ENCODE results near the gene C1orf35.
A peak's percentile ranks its signal among the peaks of the same experiment; 100 is the strongest.

Gene C1orf35

DNA sequence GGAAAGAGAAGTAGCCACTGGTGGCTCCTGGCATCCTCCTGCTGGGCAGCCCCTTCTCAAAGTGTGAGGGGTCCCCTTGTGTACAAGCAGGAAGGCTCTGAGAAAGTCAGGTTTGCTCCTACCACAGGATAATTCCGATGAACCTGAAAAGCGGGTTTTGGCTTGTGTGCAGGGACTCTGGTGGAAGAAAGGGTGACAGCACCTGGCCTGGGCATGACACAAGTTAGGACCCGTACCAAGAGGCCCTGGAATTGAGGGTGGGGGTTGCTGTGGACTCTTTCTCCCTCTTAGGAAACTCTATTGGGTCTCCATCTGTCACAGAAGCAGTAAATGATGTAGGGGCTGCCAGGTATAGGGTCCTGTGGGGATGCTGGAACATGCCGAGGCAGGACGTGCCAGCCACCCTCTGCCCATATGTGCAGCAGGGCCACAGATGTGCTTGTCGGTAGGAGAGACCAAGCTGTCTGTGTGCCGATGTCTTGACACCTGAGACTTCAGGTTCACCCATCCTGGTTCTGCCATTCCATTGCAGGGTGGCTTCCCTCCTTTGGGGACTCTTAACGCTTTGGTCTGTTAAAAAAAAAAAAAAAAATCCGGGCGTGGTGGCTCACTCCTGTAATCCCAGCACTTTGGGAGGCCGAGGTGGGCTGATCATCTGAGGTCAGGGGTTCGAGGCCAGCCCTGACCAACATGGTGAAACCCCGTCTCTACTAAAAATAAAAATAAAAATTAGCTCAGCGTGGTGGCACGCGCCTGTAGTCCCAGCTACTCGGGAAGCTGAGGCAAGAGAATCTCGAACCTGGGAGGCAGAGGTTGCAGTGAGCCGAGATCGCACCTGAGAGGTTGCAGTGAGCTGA, 9.8 kb downstream of the C1orf35 start:
- DNase-seq = no peak

DNA sequence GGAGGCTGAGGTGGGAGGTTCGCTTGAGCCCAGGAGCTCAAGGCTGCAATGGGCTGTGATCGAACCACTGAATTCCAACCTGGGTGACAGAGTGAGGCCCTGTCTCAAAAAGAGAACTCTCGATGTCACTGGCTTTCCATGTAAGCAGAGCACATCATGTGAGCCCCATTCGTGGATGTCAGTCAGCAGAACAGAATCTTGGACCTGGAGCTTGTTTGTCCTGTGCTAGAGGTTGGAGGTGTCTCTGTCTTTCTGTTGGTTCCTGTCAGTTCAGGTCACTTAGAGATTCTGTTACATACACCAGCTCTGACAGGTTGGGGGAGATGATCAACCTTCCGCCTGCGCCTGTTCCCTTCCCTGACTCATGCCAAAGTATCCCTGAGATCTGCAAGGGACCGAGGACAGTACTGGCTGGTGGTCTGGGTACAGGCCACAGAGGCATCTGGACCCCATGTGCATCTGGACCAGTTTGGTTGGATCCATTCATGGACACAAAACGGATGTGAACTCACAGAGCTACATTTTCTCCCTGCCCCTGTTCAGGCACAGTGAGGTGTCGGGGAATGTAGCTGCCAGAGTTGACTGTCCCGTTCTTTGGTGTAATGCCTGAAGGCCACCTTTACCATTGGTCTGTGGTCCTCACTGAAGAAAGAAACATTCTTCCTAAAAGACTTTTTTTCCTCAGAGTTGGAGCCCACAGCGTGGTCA, 10.6 kb downstream of the C1orf35 start:
- DNase-seq = no peak

DNA sequence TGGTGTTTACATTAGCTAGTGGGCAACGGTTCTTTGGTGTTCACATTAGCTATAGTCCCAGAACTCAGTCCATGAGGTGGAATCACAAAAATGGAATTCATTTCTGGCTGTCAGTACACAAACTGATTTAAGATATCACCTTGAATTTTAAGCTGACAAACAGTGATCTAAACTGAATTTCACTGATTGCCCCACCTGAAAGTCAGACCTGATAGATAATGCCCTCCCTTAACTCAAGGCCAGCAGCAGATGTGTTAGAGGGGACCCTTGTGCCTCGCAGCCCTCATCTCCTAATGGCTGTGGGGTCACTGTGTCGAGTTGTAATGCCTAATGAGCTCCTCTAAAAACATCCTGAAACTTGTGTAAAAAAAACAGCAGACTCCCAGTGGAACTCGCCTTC, 12.0 kb downstream of the C1orf35 start:
- no peak for DNase-seq

DNA sequence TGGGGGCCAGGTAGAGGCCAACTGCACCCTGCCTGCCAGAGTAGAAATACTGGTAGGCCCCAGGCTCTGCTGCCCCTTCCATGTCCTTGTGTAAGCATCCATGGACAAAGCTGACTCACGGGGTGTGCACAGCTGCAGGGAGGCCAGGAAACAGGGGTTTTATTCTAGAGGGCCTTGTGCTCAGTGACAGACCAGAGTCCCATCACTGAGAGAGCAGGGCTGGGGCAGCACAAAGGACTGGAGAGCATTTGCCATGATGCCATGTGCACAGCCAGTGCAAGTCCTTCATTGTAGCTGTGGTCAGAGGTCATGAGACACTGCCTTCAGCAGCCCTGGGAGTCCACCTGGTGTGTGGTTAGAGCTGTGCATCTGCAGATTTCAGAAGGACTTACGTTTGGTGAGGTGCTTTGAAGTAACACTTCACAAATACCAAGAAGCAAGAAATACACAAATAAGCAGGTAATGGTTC, 12.5 kb downstream of the C1orf35 start:
- no peak for DNase-seq

DNA sequence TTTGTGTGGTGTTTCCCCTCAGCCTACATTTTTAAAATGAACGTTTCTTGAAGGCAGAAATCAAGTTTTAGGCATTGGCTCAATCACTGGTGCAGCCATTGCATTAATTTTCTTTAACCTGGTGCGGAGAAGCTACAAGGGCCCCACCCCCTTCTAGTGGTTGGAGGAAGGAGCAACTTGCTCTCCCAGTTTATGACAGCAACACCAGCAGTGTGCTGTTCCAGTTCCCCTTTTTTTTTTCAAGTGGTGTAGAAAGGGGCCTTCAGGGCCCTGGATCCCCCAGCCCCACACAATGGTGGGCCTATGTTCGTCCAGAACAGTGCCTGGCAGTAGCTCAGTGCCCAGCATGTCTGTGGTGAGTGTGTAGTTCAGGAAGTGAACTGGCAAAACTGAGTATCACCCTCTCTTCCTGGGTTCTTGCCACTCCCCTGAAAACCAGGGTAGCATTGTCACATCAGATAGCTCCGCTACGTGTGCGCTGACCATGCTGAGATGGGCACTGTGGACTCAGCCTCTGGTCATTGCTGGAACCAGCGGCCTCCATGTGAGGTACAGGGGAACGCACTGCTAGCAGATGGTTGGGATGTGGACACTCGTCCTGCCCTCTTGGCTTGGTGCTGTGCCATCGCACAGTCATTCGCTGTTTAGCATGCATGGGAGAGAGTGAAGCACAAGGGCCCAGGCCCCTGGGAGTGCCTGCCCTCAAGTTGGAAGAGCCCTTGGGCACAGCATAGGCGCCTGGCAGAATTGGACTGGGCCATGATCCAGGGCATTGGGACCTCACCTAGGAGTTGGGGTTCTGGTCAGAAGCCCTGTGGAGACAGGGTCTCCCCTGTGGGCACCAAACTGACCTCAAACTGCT, 13.4 kb downstream of the C1orf35 start:
- no peak for DNase-seq

DNA sequence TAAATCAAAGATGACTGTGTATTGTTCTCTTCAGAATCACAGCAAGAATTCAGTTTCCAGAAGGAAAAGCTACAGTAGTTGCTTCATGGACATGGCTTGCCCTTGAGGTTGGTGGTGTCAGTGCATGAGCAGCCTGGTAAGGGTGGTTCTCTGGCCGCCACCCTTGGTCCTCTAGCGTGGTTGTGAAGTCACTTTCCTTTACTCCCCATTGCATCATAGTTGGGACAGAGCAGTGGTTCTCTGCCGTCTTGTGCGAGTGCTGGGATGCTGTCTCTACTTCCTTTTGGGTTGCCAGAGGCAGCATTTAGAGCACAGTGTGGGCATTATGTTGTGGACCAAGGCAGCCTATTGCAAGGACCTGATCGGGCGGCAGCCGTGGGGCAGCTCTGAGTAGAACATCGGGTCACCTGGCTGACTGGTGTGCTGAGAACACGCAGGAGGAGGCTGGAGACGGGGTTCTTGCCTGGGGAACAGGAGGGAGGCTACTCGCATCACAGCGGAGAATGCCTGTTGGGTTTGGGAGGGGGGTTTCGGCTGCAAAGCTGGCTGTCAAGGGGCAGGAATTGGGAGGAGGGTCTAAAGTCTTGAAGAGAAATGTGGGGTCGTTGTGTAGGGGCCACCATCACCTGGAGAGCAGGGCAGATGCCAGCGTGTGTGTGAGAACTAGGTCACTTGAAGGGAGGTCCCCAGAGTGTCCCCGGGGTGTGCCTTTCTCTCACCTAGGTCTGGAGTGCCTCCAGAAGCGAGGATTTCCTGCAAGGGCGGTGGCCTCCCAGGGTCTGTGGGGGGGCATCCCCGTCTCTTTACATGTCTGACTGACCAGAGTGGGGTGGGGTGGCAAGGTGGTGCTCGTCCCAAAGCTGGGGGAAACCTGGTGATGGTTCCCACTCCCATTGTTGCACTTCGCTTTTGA, 14.3 kb downstream of the C1orf35 start:
- no peak for DNase-seq

DNA sequence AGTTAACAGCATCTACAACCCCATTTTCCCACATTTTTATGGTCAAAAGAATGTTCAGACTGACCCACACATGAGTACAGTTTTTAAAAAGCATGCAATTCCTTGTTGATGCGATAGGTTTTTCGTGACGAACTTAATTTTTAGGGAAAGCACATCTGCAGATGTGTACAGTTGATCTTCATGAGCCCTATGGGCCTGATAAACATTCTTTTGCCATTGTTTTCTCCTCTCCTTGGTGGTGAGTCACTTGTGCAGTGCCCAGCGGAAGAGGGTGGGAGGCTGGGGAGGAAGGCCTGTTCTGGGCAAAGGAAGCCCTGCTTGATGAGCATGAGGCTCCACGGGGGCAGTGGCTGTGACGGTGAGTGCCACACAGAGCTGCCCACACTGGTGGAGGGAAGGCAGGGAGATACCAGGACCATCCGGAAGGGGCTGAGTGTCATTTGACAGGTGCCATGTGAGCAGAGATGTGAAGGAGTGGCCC, 15.3 kb downstream of the C1orf35 start:
- no peak for DNase-seq

DNA sequence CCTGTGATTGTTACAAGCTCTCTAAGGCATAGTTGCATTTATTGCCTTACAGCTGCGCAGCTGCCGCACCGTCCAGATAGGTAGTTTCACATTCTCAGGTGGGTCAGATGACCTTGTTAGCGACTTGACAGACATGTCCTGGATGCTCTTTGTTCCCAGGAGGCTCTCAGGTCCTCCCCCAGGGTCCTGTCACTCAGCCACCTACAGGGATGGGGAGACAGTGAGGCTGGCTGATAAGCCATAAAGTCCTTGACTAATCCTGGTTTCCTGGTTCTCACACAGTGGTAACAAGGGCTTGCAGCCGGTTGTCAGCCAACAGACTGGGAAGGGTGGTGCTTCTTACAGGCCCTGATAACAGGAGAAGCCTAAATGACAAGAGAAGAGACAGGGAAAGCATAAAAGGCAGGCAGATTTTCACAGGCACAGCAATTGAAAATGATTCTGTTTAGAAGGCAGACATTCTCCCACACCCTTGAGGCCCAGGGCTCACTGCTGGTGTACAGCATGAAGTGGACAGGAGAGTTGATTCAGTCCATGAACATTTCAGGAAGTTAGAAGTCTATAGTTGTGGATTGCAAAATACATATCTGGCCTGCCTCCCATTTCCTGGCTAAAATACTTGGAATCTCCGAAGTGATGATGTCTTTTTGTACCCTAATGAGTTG, 17.7 kb downstream of the C1orf35 start:
- no peak for DNase-seq

DNA sequence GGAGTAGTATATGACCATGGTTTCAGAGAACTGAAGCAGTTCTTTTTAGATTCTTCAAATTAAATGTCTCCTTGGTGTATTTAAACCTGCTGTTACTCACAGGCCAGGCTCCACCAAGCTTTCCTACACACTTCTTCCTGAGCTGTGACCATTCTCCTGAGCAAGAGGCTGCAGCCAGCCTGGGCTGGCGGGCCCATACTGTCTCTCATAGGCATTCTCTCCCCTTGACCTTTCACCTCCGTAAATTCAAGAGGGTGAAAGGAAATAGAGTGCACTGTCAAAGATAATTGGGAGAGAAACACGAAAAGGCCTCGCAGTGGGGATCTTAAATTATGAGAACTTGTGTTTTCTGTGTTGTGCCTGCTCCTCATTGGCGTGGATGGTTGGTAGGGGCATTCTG, 18.3 kb downstream of the C1orf35 start:
- no peak for DNase-seq

DNA sequence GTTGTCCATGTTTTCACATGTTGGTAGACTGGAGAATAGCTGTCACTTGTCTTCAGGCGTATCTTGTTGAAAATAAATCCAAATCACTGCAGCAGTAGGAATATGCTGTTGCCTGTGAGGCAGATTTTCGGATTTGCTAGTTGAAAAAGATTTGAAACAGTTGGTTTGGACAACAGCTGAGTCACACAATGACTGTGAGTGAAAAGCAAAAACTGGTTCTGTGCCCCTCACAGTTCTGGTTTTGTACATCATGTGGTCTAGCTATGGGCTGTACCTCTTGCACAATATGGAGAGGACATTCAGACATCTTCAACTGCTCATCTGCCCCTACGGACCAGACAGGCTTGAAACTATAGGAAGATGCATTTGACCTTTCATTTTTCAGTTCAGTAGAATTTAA, 18.8 kb downstream of the C1orf35 start:
- no peak for DNase-seq

DNA sequence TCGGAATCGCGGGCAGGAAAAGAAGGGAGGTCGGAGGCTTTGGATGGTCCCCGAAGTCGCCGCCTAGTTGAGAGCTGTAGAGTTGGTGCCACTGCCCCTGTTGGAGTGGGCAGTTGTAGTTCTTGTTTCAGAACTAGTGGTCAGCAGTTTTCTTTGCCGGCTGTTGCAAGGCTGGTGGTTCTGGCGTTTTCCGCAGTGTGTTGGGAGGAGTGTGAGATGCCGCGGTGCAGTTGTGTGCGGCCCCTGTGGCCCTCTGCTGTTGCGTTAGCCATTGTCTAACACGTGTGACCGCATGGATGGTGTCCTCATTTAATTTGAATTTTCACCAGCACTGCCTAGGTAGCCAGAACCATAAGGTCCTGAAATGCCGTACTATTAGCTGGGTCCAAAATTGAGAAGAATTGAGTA, 19.2 kb downstream of the C1orf35 start:
- DNase-seq = no peak

DNA sequence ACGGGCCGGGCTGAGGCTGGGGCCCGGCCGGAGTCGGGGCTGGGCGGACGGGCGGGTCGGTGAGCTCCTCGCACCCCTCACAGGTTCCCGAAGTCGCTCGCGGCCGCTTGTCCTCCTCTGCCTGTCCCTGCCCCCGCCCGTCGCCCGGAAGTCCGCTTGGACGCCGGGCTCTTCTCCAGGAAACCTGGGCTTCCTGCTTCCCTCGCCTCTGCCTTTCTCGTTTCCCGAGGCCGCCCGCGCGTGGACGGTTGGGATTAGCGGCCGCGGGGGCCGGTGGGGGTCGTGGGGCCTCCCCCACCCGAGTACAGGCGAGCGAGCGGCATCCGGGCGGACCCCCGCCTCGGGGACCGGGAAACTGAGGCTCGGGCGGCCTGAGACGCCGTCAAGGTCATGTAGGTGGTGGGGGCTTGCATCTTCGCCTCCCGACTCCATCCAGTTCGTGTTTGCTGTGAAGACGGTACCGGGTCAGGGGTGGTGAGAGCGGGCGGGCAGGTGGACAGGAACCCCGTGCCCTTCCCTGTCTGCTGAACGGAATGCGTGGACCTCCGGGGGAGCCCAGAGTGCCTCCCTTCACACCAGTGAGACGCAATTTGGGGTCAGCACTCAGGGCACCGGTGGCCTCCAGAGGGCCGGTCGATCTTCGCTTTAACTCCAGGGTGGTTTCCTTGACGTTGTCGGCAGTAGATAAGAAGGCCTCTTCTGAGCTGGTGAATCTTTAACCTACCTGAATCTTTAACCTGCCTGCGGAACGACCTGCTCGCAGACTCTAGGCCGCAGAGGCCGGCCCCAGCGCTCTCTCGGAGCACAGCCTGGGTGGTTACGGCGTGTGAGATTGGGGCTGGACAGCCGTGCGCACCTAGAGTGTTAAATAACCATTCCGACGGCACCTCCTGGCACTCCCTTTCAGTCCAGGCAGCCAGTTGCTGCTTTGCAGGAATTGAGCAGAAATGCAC, 19.9 kb downstream of the C1orf35 start:
- no peak for DNase-seq

DNA sequence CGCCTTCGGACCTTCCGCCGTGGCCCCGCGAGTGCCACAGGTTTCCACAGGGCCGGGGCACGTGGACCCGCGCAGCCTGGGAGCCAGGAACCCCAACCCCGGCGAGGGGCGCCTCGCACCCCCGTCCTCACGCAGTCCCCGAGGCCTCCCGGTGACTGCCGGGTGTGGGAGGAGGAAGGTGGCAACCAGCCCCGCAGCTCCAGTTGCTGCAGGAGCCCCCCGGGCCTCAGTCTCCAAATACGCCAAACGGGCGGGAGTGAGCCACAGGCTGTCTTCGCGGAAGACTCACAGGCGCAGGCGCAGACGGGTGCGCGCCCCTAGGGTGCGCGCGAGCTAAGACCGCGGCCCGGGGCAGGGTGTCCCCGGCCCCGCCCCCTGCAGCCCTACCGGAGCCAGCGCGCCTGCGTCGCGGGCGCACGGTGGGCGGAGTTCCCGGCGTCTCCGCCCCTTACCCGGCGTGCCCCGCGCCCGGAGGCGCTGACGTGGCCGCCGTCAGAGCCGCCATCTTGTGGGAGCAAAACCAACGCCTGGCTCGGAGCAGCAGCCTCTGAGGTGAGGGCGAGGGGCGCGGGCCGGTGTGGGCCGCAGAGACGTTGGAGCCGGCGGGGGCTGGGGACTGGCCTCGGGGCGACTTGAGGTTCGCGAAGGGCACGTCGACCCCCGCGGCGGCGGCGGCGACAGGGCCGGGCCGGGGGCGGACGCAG, 20.8 kb downstream of the C1orf35 start, which contains the start of gene ARF1:
ARF1 (plus strand) TSS at position 495 of the 704 bp plus-strand sequence. CDS start 14,407 bp downstream, outside the sequence.
- DNase-seq = peak; percentile 94

DNA sequence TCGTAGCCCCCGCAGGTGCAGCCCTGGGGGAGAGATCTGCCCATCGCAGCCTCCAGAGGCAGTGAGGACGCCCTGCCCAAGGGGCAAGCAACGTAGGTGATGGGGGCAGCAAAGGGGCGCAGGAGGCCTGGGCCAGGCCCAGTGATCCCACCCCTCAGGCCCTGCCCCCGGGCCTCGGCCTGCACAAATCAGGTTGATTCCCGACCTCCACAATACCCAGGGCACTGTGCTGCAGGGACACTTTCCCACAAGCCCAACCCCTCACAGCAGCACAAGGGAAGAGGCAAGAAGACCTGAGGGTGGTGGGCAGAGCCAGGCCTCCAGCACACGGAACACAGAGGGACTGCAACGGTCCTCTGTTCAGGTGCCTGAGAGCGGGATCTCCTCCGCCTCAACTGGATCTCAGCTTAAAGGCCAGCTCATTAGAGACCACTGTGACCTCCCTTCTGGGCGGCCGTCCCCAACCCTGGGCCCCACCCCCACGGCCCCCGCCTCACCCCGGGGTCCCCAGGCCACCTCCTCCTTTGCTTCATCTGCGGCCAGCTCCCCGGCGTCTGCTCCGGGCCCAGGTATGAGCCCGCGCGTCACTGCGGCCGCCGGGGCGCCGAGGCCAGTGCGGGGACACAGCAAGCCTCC, 21.4 kb downstream of the C1orf35 start:
- DNase-seq = no peak

DNA sequence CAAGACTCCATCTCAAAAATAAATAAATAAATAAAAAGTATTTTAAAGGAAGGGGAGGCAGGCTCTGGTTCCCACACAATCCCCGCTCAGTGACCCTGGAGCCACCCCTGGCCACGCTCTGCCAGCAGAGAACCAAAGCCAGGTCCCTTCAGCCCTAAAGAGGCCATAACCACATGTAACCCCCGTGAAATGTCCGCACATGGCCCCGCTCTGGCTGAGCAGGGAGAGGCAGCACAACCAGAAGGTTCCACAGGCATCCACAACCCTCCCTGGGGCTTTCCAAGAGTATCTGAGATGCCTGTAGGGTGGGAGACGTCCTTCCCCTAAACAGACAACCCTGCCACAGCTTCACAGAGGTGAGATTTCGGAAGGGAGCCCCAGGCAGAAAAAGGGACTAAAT, 22.0 kb downstream of the C1orf35 start:
- DNase-seq = no peak

DNA sequence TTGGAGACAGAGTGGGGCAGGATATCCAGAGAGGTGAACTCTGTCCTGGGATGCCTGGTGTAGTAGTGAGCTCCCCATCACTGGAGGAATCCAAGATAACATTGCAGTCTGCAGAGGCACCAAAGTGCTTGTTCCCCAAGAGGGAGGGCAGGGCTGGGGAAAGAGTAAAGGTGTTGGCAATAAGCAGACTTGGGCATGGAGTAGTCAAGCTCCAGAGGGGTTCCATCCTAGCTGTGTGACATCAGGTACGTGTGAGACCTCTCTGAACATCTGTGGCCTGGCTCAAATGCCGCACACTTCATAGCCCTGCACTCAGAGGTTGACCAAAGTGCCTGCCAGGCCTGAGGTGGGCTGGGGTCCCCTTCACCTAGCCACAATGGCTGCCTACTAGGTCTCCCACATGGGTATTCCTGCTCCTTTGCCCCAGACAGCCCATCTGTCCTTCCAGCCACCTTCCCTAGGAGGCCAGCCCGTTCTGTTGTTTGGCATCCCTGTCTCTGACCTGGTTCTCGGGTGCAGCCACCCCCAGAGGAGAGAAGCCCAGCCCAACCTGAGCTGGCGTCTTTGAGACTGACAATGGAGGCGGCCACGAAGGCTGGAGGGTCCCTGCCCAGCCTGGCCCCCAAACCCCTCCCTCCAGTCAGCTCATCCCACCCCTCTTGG, 23.4 kb downstream of the C1orf35 start:
- DNase-seq = no peak

DNA sequence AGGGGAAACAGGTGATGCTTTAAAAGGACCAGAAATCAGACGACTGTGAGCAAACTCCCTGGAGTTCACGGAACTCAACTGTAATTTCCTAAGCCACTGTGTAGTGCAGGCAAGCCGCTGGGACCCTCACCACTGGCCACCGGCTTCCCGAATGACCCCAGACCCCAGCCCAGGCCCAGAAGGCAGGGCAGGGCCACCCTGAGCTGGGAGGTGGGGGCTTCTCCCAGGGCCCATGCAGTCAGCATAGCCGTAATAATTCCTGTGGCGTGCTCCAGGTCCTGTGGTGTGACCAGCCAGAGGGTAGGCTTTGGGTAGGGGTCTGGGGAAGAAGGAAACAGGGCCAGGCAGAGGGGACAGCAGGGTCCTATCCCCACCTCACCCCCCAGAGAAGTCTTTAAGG, 24.1 kb downstream of the C1orf35 start:
- no peak for DNase-seq

Data from DMS153 (cell line).